ENCODE results near the gene RNPS1. TPM values are rescaled to one million over a fixed set of nuclear protein-coding genes. Genes with fewer than 3 reads are reported as not detected.

Gene RNPS1
- total and polyA plus RNA-seq, 2 of the 4 experiments (the other 2 are of a cell fraction), result 57.5 to 192 TPM

DNA sequence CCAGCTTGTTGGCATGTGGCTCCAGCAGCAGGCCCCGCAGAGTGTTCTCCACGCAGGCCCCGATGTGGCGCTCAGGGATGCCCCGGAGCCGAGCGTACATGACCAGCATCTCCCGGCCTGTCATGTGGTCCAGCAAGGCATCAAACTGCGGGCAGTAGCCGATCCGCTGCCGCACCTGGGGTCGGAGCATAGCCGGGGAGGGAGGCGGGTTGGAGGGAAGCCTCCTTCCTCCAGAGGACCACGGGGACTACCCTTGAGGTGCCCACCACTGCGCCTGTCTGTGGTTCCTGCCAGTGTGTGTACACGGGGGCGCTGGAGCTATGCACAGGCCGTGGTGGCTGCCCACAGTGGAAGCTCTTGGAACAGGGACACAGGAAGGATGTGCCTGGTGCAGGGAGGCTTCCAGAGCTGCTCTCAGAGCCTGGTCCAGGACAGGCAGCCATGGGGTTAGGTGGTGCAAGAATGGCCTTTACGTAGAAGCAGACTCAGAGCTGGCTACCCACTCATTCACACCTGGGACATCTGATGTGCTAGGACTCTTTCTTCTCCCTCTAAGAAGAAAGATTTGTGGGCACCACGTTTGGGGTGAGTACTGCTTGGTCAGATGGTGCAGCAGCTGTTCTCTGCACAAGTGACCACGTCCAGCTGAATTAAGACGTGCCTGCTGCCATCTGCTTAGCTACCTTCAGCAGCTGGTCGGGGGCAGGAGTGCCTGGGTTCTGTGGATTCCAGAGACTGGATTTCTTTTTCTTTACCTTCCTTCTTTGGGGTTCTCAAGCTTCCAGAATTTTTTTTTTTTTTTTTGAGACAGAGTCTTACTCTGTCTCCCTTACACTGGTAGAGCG lies 11.3 kb upstream of the RNPS1 start (continued):
- TF ChIP-seq MAZ (IDR thresholded peaks at IDR 0.05; ENCODE audit: borderline replicate concordance, low read depth, low read length), result no peak

DNA sequence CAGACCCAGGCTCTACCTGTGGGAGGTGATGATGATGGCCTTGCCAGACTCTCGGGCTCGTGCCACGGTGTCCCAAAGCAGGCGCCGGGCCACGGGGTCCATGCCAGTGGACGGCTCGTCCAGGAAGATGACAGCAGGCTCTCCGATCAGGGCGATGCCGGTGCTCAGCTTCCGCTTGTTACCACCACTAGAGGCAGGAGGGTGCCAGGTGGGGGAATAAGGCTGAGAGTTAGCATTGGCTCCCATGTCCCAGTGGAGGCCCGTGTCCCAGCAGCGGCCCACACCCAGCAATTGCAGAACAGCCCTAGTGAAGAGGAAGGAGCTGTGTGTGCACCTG lies 10.3 kb upstream of the RNPS1 start:
- Histone ChIP-seq H2AK5ac (ENCODE audit: low read depth, low read length) (no peak overlapping the region), H3K27ac (ENCODE audit: insufficient read depth, low read length) (no peak overlapping the region), H2AFZ (replicated peaks; ENCODE audit: low read length, poor library complexity) (peak overlapping the region; percentile 14), H2BK5ac (ENCODE audit: low read depth, low read length, poor library complexity, severe bottlenecking) (no peak overlapping the region), H4K8ac (ENCODE audit: low read depth in 2 of 2, low read length in 2 of 2) (no peak overlapping the region), H4K5ac (ENCODE audit: low read depth, low read length) (no peak overlapping the region), H3K56ac (ENCODE audit: extremely low read depth, insufficient read depth, low read length) (no peak overlapping the region), H2AK9ac (replicated peaks; ENCODE audit: low read depth, low read length, poor library complexity) (no peak overlapping the region), H3K18ac (ENCODE audit: low read depth, low read length) (no peak overlapping the region), H3K9me3 (ENCODE audit: control insufficient read depth, insufficient read depth, low read length) (no peaks in the 10 kb centered on the region), H3K36me3 (ENCODE audit: control insufficient read depth, insufficient read depth, low read length) (peaks cover 1% of the 10 kb centered on the region; the same call in 1 of the 2 replicates), H3K4me2 (ENCODE audit: low read depth, low read length) (no peak overlapping the region), H3K4ac (ENCODE audit: low read depth, low read length) (no peak overlapping the region), H3K23ac (ENCODE audit: low read depth, low read length) (no peak overlapping the region), H3K27me3 (ENCODE audit: control insufficient read depth, insufficient read depth, low read length) (peaks cover 35% of the 10 kb centered on the region), H3K4me1 (ENCODE audit: control insufficient read depth, insufficient read depth, low read length) (no peaks in the 10 kb centered on the region), H3K14ac (replicated peaks; ENCODE audit: low read depth, low read length) (no peak overlapping the region), H2BK15ac (ENCODE audit: low read depth, low read length) (no peak overlapping the region), H3K79me1 (ENCODE audit: low read depth in 1 of 2, low read length in 2 of 2) (no peaks in the 10 kb centered on the region), H4K91ac (ENCODE audit: insufficient read depth, low read depth, low read length) (no peak overlapping the region), H3K4me3 (ENCODE audit: insufficient read depth, low read depth, low read length) (no peak overlapping the region), H3K9me1 (ENCODE audit: insufficient read depth, low read length) (no peaks in the 10 kb centered on the region; the same call in 1 of the 2 replicates), H2BK120ac (ENCODE audit: low read depth, low read length) (no peak overlapping the region), H4K20me1 (ENCODE audit: insufficient read depth, low read length) (0 out of 2 replicates have a peak, but pooled peaks cover under 1% of the 10 kb centered on the region), H2BK20ac (ENCODE audit: low read depth, low read length) (no peak overlapping the region), H3K9ac (ENCODE audit: low read depth, low read length) (no peak overlapping the region)
- in situ Hi-C loops (cut with MboI; ENCODE audit: low sequenced_read_pairs) (loop anchor here (10.0 kb wide), 1 partner anchor 147 kb away; the partner anchor contains the start of gene CCNF), intact Hi-C loops (cut with micrococcal nuclease) (no loop called here), dilution Hi-C loops (cut with HindIII; ENCODE audit: low sequenced_read_pairs, unreplicated experiment) (no loop called here)
- DNase-seq (no peak), ATAC-seq (ENCODE audit: low read depth) (no peak)
- POLR2A ChIA-PET (ENCODE audit: unreplicated experiment), result no interaction called here
- WGBS, 2 experiments (ENCODE audit: extremely low coverage in 2 of 2, insufficient read length in 1 of 2), result 83% methylated on average over 4 of the region's 14 CpGs; no CpG with 5 or more reads in 1 of the 2 experiments
- CTCF ChIA-PET, result no interaction called here
- BruUV-seq (replicated peaks), result no TSS peak
- TF ChIP-seq RFX5 (IDR thresholded peaks at IDR 0.05; ENCODE audit: low read depth, low read length), result no peak
- no peak for TF ChIP-seq ELK1 (IDR thresholded peaks at IDR 0.05; ENCODE audit: borderline replicate concordance, low read depth, low read length)
- no peak for TF ChIP-seq MAZ (IDR thresholded peaks at IDR 0.05; ENCODE audit: borderline replicate concordance, low read depth, low read length)
- no peak for TF ChIP-seq FOS (IDR thresholded peaks at IDR 0.05; ENCODE audit: low read depth, low read length)
- TF ChIP-seq NFE2L2 (IDR thresholded peaks at IDR 0.05; ENCODE audit: low read depth, low read length), result no peak
- no peak for TF ChIP-seq MXI1 (IDR thresholded peaks at IDR 0.05; ENCODE audit: borderline replicate concordance, low read depth, low read length)
- TF ChIP-seq, protein P1, sequence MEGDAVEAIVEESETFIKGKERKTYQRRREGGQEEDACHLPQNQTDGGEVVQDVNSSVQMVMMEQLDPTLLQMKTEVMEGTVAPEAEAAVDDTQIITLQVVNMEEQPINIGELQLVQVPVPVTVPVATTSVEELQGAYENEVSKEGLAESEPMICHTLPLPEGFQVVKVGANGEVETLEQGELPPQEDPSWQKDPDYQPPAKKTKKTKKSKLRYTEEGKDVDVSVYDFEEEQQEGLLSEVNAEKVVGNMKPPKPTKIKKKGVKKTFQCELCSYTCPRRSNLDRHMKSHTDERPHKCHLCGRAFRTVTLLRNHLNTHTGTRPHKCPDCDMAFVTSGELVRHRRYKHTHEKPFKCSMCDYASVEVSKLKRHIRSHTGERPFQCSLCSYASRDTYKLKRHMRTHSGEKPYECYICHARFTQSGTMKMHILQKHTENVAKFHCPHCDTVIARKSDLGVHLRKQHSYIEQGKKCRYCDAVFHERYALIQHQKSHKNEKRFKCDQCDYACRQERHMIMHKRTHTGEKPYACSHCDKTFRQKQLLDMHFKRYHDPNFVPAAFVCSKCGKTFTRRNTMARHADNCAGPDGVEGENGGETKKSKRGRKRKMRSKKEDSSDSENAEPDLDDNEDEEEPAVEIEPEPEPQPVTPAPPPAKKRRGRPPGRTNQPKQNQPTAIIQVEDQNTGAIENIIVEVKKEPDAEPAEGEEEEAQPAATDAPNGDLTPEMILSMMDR (conservative IDR thresholded peaks at IDR 0.05; ENCODE audit: low read depth, low read length), result no peak
- no peak for TF ChIP-seq SMC3 (IDR thresholded peaks at IDR 0.05; ENCODE audit: low read depth, low read length)
- TF ChIP-seq, protein P2, sequence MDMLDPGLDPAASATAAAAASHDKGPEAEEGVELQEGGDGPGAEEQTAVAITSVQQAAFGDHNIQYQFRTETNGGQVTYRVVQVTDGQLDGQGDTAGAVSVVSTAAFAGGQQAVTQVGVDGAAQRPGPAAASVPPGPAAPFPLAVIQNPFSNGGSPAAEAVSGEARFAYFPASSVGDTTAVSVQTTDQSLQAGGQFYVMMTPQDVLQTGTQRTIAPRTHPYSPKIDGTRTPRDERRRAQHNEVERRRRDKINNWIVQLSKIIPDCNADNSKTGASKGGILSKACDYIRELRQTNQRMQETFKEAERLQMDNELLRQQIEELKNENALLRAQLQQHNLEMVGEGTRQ (IDR thresholded peaks at IDR 0.05; ENCODE audit: low read depth, low read length), result no peak
- TF ChIP-seq RCOR1 (IDR thresholded peaks at IDR 0.05; ENCODE audit: insufficient replicate concordance, low read length), result no peak
- no peak for TF ChIP-seq RAD21 (IDR thresholded peaks at IDR 0.05; ENCODE audit: low read length)
- no peak for TF ChIP-seq MAFK (IDR thresholded peaks at IDR 0.05; ENCODE audit: low read depth, low read length)

Data from IMR-90 (cell line).